GM23338 (cell line): ENCODE data around the gene RRP8. TPM values are rescaled to one million over a fixed set of nuclear protein-coding genes. Genes with fewer than 3 reads are reported as not detected.

Source experiments
- ATAC-seq: fragments of 200-7000 bp; cut with Tn5 transposase; 3 replicates; pipeline ENCODE4 v1.9.1; 2020
- DNase-seq: peaks from one replicate; pipeline ENCODE4 v3.0.0-alpha.2; 2015; ENCODE audit warnings: low spot score
- H2AFZ ChIP-seq: fragments of 200-600 bp; sonication (generic); 2 replicates; pipeline ENCODE4 v1.8.0; 2016; ENCODE audit warnings: antibody characterized with exemption, mild to moderate bottlenecking, moderate library complexity
- H3F3A ChIP-seq: fragments of 200-600 bp; sonication (generic); replicated peaks from 2 replicates; pipeline ENCODE4 v1.8.0; 2017; ENCODE audit warnings: antibody characterized with exemption, mixed run types, low read depth
- H3K27ac ChIP-seq: fragments of 200-600 bp; sonication (generic); 2 replicates; pipeline ENCODE4 v1.6.1; 2016; ENCODE audit warnings: low read depth
- H3K27me3 ChIP-seq: fragments of 200-600 bp; sonication (generic); 2 replicates; pipeline ENCODE4 v1.8.0; 2016; ENCODE audit warnings: mild to moderate bottlenecking, mixed run types, moderate library complexity; ENCODE audit not compliant: insufficient read depth
- H3K36me3 ChIP-seq: fragments of 200-600 bp; sonication (generic); 2 replicates; pipeline ENCODE4 v1.8.0; 2016; ENCODE audit warnings: mild to moderate bottlenecking; ENCODE audit not compliant: insufficient read depth
- H3K4me1 ChIP-seq: fragments of 200-600 bp; sonication (generic); 2 replicates; pipeline ENCODE4 v1.8.0; 2016; ENCODE audit warnings: mild to moderate bottlenecking, moderate library complexity; ENCODE audit not compliant: insufficient read depth
- H3K4me2 ChIP-seq: fragments of 200-600 bp; sonication (generic); 2 replicates; pipeline ENCODE4 v1.7.1; 2017; ENCODE audit warnings: mixed run types
- H3K4me3 ChIP-seq: fragments of 200-600 bp; sonication (generic); 2 replicates; pipeline ENCODE4 v1.6.1; 2016; ENCODE audit warnings: mixed run types
- H3K79me2 ChIP-seq: fragments of 200-600 bp; sonication (generic); replicated peaks from 2 replicates; pipeline ENCODE4 v1.8.0; 2017; ENCODE audit warnings: mild to moderate bottlenecking; ENCODE audit not compliant: insufficient read depth
- H3K9me2 ChIP-seq: fragments of 200-600 bp; sonication (generic); 2 replicates; pipeline ENCODE4 v1.8.0; 2017; ENCODE audit not compliant: insufficient read depth
- H4K20me1 ChIP-seq: fragments of 200-600 bp; sonication (generic); replicated peaks from 2 replicates; pipeline ENCODE4 v1.8.0; 2017; ENCODE audit warnings: mild to moderate bottlenecking; ENCODE audit not compliant: insufficient read depth
- H3K27ac Mint-ChIP-seq: 2 replicates; pipeline ENCODE4 v1.8.0; 2020; ENCODE audit warnings: inconsistent platforms, mild to moderate bottlenecking, moderate library complexity, mixed read lengths
- H3K27me3 Mint-ChIP-seq: 3 replicates; pipeline ENCODE4 v1.8.0; 2022; ENCODE audit warnings: low read depth, mild to moderate bottlenecking, moderate library complexity, mixed read lengths, inconsistent platforms; ENCODE audit not compliant: insufficient read depth, poor library complexity
- H3K36me3 Mint-ChIP-seq: 3 replicates; pipeline ENCODE4 v1.8.0; 2021; ENCODE audit warnings: low read depth, mild to moderate bottlenecking, inconsistent platforms, moderate library complexity, mixed read lengths
- H3K4me1 Mint-ChIP-seq: 3 replicates; pipeline ENCODE4 v1.8.0; 2020; ENCODE audit warnings: mild to moderate bottlenecking, inconsistent platforms, mixed read lengths
- H3K4me3 Mint-ChIP-seq: 3 replicates; pipeline ENCODE4 v1.8.0; 2021; ENCODE audit warnings: moderate library complexity, mild to moderate bottlenecking, inconsistent platforms, mixed read lengths
- H3K9me3 Mint-ChIP-seq: 3 replicates; pipeline ENCODE4 v1.8.0; 2020; ENCODE audit warnings: moderate library complexity, mild to moderate bottlenecking, inconsistent platforms, mixed read lengths
- CREB1 ChIP-seq: fragments of 250-450 bp; sonication (Bioruptor Pico); IDR thresholded peaks from 2 replicates; pipeline ENCODE4 v1.5.0; 2020; ENCODE audit warnings: low read depth, mild to moderate bottlenecking, moderate library complexity
- EZH2 ChIP-seq: fragments of 200-600 bp; sonication (generic); IDR thresholded peaks from one replicate; pipeline ENCODE4 v1.8.0; 2017; ENCODE audit warnings: antibody characterized with exemption, mild to moderate bottlenecking, low read depth; ENCODE audit not compliant: unreplicated experiment
- JUNB ChIP-seq: IDR thresholded peaks from one replicate; pipeline ENCODE4 v1.6.1; 2016; ENCODE audit warnings: antibody characterized with exemption; ENCODE audit not compliant: unreplicated experiment
- NANOG ChIP-seq: IDR thresholded peaks from 2 replicates; pipeline ENCODE4 v1.6.1; 2016; ENCODE audit warnings: antibody characterized with exemption, borderline replicate concordance
- POLR2AphosphoS5 ChIP-seq: IDR thresholded peaks from 2 replicates; pipeline ENCODE4 v1.6.1; 2016; ENCODE audit warnings: antibody characterized with exemption, low read depth
- STAT1 ChIP-seq: IDR thresholded peaks from one replicate; pipeline ENCODE4 v1.6.1; 2016; ENCODE audit warnings: antibody characterized with exemption; ENCODE audit not compliant: unreplicated experiment
- ZNF114 ChIP-seq: fragments of 250-450 bp; sonication (Bioruptor Pico); IDR thresholded peaks from 2 replicates; pipeline ENCODE4 v1.5.0; 2020; ENCODE audit warnings: mild to moderate bottlenecking, moderate library complexity
- ZNF331 ChIP-seq: fragments of 250-450 bp; sonication (Bioruptor Pico); IDR thresholded peaks from 2 replicates; pipeline ENCODE4 v1.5.0; 2020; ENCODE audit warnings: low read depth, mild to moderate bottlenecking, moderate library complexity
- polyA plus RNA-seq: library from polyadenylated mRNA; unstranded; fragments of >200 nt; fragmentation: Nextera tagmentation; extraction: Ambion mirVana; gene quantifications from 2 replicates; pipeline ENCODE4 v1.2.1, GENCODE V29; 2016
- total RNA-seq: library from RNA; depleted of rRNA; stranded (reverse); fragments of >200 nt; shearing (Covaris generic); gene quantifications from 2 replicates; pipeline ENCODE4 v1.2.3, GENCODE V29; 2014
- TF ChIP-seq, protein P1 (sequence below), 2 experiments: fragments of 200-600 bp in 1 of 2; sonication (generic) in 1 of 2; conservative IDR thresholded peaks; 2 replicates each; pipeline versions ENCODE4 v1.5.1 to v1.6.1; 2016 to 2017; ENCODE audit warnings: antibody characterized with exemption in 2 of 2, low read depth in 2 of 2, mild to moderate bottlenecking in 2 of 2, moderate library complexity in 1 of 2
- TF ChIP-seq, protein P2 (sequence below): IDR thresholded peaks from 2 replicates; pipeline ENCODE4 v1.6.1; 2016; ENCODE audit warnings: antibody characterized with exemption
- TF ChIP-seq, protein P3 (sequence below): fragments of 250-450 bp; sonication (Bioruptor Pico); IDR thresholded peaks from 2 replicates; pipeline ENCODE4 v1.5.0; 2020; ENCODE audit warnings: mild to moderate bottlenecking, moderate library complexity
- TF ChIP-seq, protein P4 (sequence below): IDR thresholded peaks from one replicate; pipeline ENCODE4 v1.6.1; 2018; ENCODE audit warnings: antibody characterized with exemption; ENCODE audit not compliant: unreplicated experiment

RRP8 gene
- total and polyA plus RNA-seq, 2 experiments from 2014 or later: 7.4 to 13.7 TPM

DNA sequence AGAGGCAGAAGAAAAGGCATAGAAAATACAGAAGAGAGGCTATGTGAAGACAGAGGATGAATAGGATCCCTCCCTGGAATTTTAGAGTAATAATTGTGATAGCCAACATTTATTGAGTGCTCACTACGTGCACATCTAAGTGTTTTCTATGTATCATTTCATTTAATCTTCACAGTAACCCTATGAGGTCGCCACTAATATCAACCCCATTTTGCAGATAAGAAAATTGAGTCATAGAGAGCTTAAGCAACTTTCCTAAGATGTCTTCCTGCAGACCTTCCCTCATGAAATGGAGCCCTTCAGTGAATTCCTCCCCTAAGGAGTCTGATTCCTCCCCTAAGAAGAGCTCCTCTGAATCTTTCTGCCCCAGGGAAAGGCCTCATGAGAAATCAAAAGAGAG lies 38.1 kb downstream of the RRP8 start:
- Histone ChIP-seq H3K4me2 (no peak overlapping the region), H3K4me3 (no peak overlapping the region), H2AFZ (no peak overlapping the region), H3F3A (no peaks in the 10 kb centered on the region), H3K9me2 (no peaks in the 10 kb centered on the region), H3K79me2 (no peaks in the 10 kb centered on the region), H3K4me1 (peaks cover 6% of the 10 kb centered on the region; the same call in 1 of the 2 replicates), H3K27ac (no peak overlapping the region), H3K27me3 (peaks cover 7% of the 10 kb centered on the region; the same call in 1 of the 2 replicates), H4K20me1 (no peaks in the 10 kb centered on the region), H3K36me3 (no peaks in the 10 kb centered on the region)
- TF ChIP-seq STAT1 (no peak), JUNB (no peak), ZNF331 (CRISPR knock-in tag) (no peak), EZH2 (no peak), POLR2AphosphoS5 (no peak), ZNF114 (CRISPR knock-in tag) (no peak), NANOG (no peak), CREB1 (CRISPR knock-in tag) (no peak)
- TF ChIP-seq, protein P1, sequence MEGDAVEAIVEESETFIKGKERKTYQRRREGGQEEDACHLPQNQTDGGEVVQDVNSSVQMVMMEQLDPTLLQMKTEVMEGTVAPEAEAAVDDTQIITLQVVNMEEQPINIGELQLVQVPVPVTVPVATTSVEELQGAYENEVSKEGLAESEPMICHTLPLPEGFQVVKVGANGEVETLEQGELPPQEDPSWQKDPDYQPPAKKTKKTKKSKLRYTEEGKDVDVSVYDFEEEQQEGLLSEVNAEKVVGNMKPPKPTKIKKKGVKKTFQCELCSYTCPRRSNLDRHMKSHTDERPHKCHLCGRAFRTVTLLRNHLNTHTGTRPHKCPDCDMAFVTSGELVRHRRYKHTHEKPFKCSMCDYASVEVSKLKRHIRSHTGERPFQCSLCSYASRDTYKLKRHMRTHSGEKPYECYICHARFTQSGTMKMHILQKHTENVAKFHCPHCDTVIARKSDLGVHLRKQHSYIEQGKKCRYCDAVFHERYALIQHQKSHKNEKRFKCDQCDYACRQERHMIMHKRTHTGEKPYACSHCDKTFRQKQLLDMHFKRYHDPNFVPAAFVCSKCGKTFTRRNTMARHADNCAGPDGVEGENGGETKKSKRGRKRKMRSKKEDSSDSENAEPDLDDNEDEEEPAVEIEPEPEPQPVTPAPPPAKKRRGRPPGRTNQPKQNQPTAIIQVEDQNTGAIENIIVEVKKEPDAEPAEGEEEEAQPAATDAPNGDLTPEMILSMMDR (conservative IDR thresholded peaks at IDR 0.05; ENCODE audit: low read depth in 2 of 2): no peak
- TF ChIP-seq, protein P2, sequence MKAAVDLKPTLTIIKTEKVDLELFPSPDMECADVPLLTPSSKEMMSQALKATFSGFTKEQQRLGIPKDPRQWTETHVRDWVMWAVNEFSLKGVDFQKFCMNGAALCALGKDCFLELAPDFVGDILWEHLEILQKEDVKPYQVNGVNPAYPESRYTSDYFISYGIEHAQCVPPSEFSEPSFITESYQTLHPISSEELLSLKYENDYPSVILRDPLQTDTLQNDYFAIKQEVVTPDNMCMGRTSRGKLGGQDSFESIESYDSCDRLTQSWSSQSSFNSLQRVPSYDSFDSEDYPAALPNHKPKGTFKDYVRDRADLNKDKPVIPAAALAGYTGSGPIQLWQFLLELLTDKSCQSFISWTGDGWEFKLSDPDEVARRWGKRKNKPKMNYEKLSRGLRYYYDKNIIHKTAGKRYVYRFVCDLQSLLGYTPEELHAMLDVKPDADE: no peak
- TF ChIP-seq, protein P3, sequence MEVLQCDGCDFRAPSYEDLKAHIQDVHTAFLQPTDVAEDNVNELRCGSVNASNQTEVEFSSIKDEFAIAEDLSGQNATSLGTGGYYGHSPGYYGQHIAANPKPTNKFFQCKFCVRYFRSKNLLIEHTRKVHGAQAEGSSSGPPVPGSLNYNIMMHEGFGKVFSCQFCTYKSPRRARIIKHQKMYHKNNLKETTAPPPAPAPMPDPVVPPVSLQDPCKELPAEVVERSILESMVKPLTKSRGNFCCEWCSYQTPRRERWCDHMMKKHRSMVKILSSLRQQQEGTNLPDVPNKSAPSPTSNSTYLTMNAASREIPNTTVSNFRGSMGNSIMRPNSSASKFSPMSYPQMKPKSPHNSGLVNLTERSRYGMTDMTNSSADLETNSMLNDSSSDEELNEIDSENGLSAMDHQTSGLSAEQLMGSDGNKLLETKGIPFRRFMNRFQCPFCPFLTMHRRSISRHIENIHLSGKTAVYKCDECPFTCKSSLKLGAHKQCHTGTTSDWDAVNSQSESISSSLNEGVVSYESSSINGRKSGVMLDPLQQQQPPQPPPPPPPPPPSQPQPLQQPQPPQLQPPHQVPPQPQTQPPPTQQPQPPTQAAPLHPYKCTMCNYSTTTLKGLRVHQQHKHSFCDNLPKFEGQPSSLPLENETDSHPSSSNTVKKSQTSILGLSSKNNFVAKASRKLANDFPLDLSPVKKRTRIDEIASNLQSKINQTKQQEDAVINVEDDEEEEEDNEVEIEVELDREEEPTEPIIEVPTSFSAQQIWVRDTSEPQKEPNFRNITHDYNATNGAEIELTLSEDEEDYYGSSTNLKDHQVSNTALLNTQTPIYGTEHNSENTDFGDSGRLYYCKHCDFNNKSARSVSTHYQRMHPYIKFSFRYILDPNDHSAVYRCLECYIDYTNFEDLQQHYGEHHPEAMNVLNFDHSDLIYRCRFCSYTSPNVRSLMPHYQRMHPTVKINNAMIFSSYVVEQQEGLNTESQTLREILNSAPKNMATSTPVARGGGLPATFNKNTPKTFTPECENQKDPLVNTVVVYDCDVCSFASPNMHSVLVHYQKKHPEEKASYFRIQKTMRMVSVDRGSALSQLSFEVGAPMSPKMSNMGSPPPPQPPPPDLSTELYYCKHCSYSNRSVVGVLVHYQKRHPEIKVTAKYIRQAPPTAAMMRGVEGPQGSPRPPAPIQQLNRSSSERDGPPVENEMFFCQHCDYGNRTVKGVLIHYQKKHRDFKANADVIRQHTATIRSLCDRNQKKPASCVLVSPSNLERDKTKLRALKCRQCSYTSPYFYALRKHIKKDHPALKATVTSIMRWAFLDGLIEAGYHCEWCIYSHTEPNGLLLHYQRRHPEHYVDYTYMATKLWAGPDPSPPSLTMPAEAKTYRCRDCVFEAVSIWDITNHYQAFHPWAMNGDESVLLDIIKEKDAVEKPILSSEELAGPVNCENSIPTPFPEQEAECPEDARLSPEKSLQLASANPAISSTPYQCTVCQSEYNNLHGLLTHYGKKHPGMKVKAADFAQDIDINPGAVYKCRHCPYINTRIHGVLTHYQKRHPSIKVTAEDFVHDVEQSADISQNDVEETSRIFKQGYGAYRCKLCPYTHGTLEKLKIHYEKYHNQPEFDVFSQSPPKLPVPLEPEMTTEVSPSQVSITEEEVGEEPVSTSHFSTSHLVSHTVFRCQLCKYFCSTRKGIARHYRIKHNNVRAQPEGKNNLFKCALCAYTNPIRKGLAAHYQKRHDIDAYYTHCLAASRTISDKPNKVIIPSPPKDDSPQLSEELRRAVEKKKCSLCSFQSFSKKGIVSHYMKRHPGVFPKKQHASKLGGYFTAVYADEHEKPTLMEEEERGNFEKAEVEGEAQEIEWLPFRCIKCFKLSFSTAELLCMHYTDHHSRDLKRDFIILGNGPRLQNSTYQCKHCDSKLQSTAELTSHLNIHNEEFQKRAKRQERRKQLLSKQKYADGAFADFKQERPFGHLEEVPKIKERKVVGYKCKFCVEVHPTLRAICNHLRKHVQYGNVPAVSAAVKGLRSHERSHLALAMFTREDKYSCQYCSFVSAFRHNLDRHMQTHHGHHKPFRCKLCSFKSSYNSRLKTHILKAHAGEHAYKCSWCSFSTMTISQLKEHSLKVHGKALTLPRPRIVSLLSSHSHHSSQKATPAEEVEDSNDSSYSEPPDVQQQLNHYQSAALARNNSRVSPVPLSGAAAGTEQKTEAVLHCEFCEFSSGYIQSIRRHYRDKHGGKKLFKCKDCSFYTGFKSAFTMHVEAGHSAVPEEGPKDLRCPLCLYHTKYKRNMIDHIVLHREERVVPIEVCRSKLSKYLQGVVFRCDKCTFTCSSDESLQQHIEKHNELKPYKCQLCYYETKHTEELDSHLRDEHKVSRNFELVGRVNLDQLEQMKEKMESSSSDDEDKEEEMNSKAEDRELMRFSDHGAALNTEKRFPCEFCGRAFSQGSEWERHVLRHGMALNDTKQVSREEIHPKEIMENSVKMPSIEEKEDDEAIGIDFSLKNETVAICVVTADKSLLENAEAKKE (CRISPR knock-in tag): no peak
- TF ChIP-seq, protein P4, sequence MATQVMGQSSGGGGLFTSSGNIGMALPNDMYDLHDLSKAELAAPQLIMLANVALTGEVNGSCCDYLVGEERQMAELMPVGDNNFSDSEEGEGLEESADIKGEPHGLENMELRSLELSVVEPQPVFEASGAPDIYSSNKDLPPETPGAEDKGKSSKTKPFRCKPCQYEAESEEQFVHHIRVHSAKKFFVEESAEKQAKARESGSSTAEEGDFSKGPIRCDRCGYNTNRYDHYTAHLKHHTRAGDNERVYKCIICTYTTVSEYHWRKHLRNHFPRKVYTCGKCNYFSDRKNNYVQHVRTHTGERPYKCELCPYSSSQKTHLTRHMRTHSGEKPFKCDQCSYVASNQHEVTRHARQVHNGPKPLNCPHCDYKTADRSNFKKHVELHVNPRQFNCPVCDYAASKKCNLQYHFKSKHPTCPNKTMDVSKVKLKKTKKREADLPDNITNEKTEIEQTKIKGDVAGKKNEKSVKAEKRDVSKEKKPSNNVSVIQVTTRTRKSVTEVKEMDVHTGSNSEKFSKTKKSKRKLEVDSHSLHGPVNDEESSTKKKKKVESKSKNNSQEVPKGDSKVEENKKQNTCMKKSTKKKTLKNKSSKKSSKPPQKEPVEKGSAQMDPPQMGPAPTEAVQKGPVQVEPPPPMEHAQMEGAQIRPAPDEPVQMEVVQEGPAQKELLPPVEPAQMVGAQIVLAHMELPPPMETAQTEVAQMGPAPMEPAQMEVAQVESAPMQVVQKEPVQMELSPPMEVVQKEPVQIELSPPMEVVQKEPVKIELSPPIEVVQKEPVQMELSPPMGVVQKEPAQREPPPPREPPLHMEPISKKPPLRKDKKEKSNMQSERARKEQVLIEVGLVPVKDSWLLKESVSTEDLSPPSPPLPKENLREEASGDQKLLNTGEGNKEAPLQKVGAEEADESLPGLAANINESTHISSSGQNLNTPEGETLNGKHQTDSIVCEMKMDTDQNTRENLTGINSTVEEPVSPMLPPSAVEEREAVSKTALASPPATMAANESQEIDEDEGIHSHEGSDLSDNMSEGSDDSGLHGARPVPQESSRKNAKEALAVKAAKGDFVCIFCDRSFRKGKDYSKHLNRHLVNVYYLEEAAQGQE: no peak
- Mint-ChIP-seq H3K27ac (no peak overlapping the region), H3K36me3 (peaks cover 3% of the 10 kb centered on the region; the same call in 1 of the 3 replicates), H3K4me3 (no peak overlapping the region), H3K9me3 (no peaks in the 10 kb centered on the region), H3K27me3 (peaks cover 13% of the 10 kb centered on the region), H3K4me1 (peaks cover 33% of the 10 kb centered on the region)
- ATAC-seq (no peak), DNase-seq (no peak)
